IMR-90 (cell line): ENCODE measurements around the gene CCT7. TPM values are rescaled to one million over a fixed set of nuclear protein-coding genes. Genes with fewer than 3 reads are reported as not detected.

Experiments used
- ATAC-seq: fragments of 200-7000 bp; cut with Tn5 transposase; 2 replicates; pipeline ENCODE4 v1.9.1; 2020; ENCODE audit warnings: low read depth, mild to moderate bottlenecking, moderate library complexity
- BruUV-seq: library from RNA; stranded (reverse); fragments of 400-500 nt; replicated peaks from 2 replicates; lab custom pipeline; 2021; lab: Mats Ljungman, UMichigan
- CTCF ChIA-PET: fragments of 300-600 bp; formaldehyde crosslinking; extraction: SDS; loops from one replicate; lab custom pipeline; 2021; ENCODE audit warnings: antibody characterized with exemption; lab: Yijun Ruan, JAX
- POLR2A ChIA-PET: fragments of 300-600 bp; sonication (Branson Sonifier 250); formaldehyde crosslinking; loops from one replicate; lab custom pipeline; 2022; ENCODE audit warnings: antibody characterized with exemption; ENCODE audit not compliant: unreplicated experiment; lab: Charles Lee
- DNase-seq: peaks from one replicate; pipeline ENCODE4 v3.0.0; 2013
- H2AFZ ChIP-seq: replicated peaks from 2 replicates; pipeline ENCODE3; 2013; ENCODE audit warnings: low read length, mild to moderate bottlenecking; ENCODE audit not compliant: poor library complexity
- H2AK5ac ChIP-seq: 2 replicates; pipeline ENCODE4 v1.6.1; 2013; ENCODE audit warnings: low read depth, low read length, inconsistent platforms
- H2AK9ac ChIP-seq: replicated peaks from 2 replicates; pipeline ENCODE3; 2013; ENCODE audit warnings: mild to moderate bottlenecking, low read depth, low read length, moderate library complexity; ENCODE audit not compliant: poor library complexity
- H2BK120ac ChIP-seq: 2 replicates; pipeline ENCODE4 v1.6.1; 2013; ENCODE audit warnings: low read depth, low read length, inconsistent platforms
- H2BK15ac ChIP-seq: 3 replicates; pipeline ENCODE4 v1.6.1; 2013; ENCODE audit warnings: low read depth, low read length, inconsistent platforms
- H2BK20ac ChIP-seq: 2 replicates; pipeline ENCODE4 v1.6.1; 2013; ENCODE audit warnings: low read depth, mild to moderate bottlenecking, inconsistent platforms, low read length, moderate library complexity
- H2BK5ac ChIP-seq: 2 replicates; pipeline ENCODE4 v1.6.1; 2013; ENCODE audit warnings: mild to moderate bottlenecking, low read depth, low read length, inconsistent platforms; ENCODE audit not compliant: poor library complexity, severe bottlenecking
- H3K14ac ChIP-seq: replicated peaks from 2 replicates; pipeline ENCODE4 v1.6.1; 2013; ENCODE audit warnings: low read depth, low read length, inconsistent platforms
- H3K18ac ChIP-seq: 2 replicates; pipeline ENCODE4 v1.6.1; 2013; ENCODE audit warnings: low read depth, low read length, control low read depth
- H3K23ac ChIP-seq: 2 replicates; pipeline ENCODE4 v1.6.1; 2013; ENCODE audit warnings: low read depth, low read length, inconsistent platforms
- H3K27ac ChIP-seq: 2 replicates; pipeline ENCODE4 v1.5.1; 2013; ENCODE audit warnings: mild to moderate bottlenecking, control low read depth, low read length; ENCODE audit not compliant: insufficient read depth
- H3K27me3 ChIP-seq: 2 replicates; pipeline ENCODE4 v1.6.1; 2013; ENCODE audit warnings: low read length; ENCODE audit not compliant: control insufficient read depth, insufficient read depth
- H3K36me3 ChIP-seq: 2 replicates; pipeline ENCODE4 v1.6.1; 2013; ENCODE audit warnings: low read length, mixed read lengths; ENCODE audit not compliant: control insufficient read depth, insufficient read depth
- H3K4ac ChIP-seq: 2 replicates; pipeline ENCODE4 v1.6.1; 2013; ENCODE audit warnings: low read depth, low read length, inconsistent platforms
- H3K4me1 ChIP-seq: 2 replicates; pipeline ENCODE4 v1.6.1; 2013; ENCODE audit warnings: low read length, mixed read lengths; ENCODE audit not compliant: control insufficient read depth, insufficient read depth
- H3K4me2 ChIP-seq: 2 replicates; pipeline ENCODE4 v1.6.1; 2013; ENCODE audit warnings: low read depth, mild to moderate bottlenecking, control low read depth, low read length, moderate library complexity
- H3K4me3 ChIP-seq: 2 replicates; pipeline ENCODE4 v1.5.1; 2013; ENCODE audit warnings: low read depth, mild to moderate bottlenecking, control low read depth, low read length, moderate library complexity; ENCODE audit not compliant: insufficient read depth
- H3K56ac ChIP-seq: 2 replicates; pipeline ENCODE4 v1.6.1; 2013; ENCODE audit warnings: low read length, inconsistent platforms; ENCODE audit not compliant: insufficient read depth; ENCODE audit errors: extremely low read depth
- H3K79me1 ChIP-seq, 2 experiments: 2 replicates each; pipeline ENCODE4 v1.6.1; 2013; ENCODE audit warnings: low read length in 2 of 2, inconsistent platforms in 1 of 2, low read depth in 1 of 2
- H3K9ac ChIP-seq: 2 replicates; pipeline ENCODE4 v1.6.1; 2013; ENCODE audit warnings: low read depth, low read length, control low read depth
- H3K9me1 ChIP-seq: 2 replicates; pipeline ENCODE4 v1.6.1; 2013; ENCODE audit warnings: low read length, inconsistent platforms; ENCODE audit not compliant: insufficient read depth
- H3K9me3 ChIP-seq: 2 replicates; pipeline ENCODE4 v1.6.1; 2013; ENCODE audit warnings: low read length; ENCODE audit not compliant: control insufficient read depth, insufficient read depth
- H4K20me1 ChIP-seq: 2 replicates; pipeline ENCODE4 v1.6.1; 2013; ENCODE audit warnings: low read length, inconsistent platforms; ENCODE audit not compliant: insufficient read depth
- H4K5ac ChIP-seq: 2 replicates; pipeline ENCODE4 v1.6.1; 2013; ENCODE audit warnings: mild to moderate bottlenecking, low read depth, low read length, control low read depth
- H4K8ac ChIP-seq, 2 experiments: 2 replicates each; pipeline ENCODE4 v1.6.1; 2013; ENCODE audit warnings: low read depth in 2 of 2, low read length in 2 of 2, control low read depth in 1 of 2, inconsistent platforms in 1 of 2
- H4K91ac ChIP-seq: 2 replicates; pipeline ENCODE4 v1.6.1; 2013; ENCODE audit warnings: low read depth, low read length, inconsistent platforms; ENCODE audit not compliant: insufficient read depth
- BHLHE40 ChIP-seq: fragments of 150-350 bp; IDR thresholded peaks from 2 replicates; pipeline ENCODE4 v1.6.1; 2016; ENCODE audit warnings: mild to moderate bottlenecking, low read depth, low read length
- CHD1 ChIP-seq: IDR thresholded peaks from 2 replicates; pipeline ENCODE4 v1.6.1; 2012; ENCODE audit warnings: low read depth, low read length, improper control_type of control experiment
- MAFK ChIP-seq: IDR thresholded peaks from 2 replicates; pipeline ENCODE4 v1.6.1; 2012; ENCODE audit warnings: low read depth, low read length, improper control_type of control experiment
- MAZ ChIP-seq: IDR thresholded peaks from 2 replicates; pipeline ENCODE4 v1.6.1; 2012; ENCODE audit warnings: low read depth, mild to moderate bottlenecking, low read length, improper control_type of control experiment, moderate library complexity, borderline replicate concordance
- RAD21 ChIP-seq: IDR thresholded peaks from 2 replicates; pipeline ENCODE4 v1.6.1; 2012; ENCODE audit warnings: low read length, improper control_type of control experiment
- WGBS, 2 experiments: methylation state at CpG; one replicate each; pipeline versions ENCODE4 v1.1.5 to v1.1.7; 2013; ENCODE audit warnings: missing lambda C conversion rate in 2 of 2; ENCODE audit not compliant: insufficient read length in 1 of 2; ENCODE audit errors: extremely low coverage in 2 of 2; 5-methylcytosine and 5-hydroxymethylcytosine counted together
- dilution Hi-C: fragments of 300-500 bp; cut with HindIII; formaldehyde crosslinking; loops from one replicate; pipeline ENCODE4 v1.14.3; 2018; ENCODE audit warnings: low sequenced_read_pairs; ENCODE audit not compliant: unreplicated experiment
- in situ Hi-C: fragments of 300-500 bp; cut with MboI; formaldehyde crosslinking; loops from 3 replicates; pipeline ENCODE4 v1.14.3; 2019; ENCODE audit warnings: low sequenced_read_pairs, inconsistent platforms, mixed read lengths
- intact Hi-C: fragments of 100-400 bp; cut with micrococcal nuclease; formaldehyde crosslinking; loops from 2 replicates; pipeline ENCODE4 v1.10.0; 2022
- polyA plus RNA-seq, 3 experiments: library from polyadenylated mRNA; depleted of rRNA; stranded (reverse); fragments of >200 nt; gene quantifications; 2 replicates each; pipeline ENCODE4 v1.2.3, GENCODE V29; 2012; ENCODE audit warnings: low replicate concordance in 1 of 3
- total RNA-seq: library from RNA; depleted of rRNA; stranded (reverse); fragments of >200 nt; gene quantifications from 2 replicates; pipeline ENCODE4 v1.2.3, GENCODE V29; 2012

The CCT7 gene
- total and polyA plus RNA-seq, 2 of the 4 experiments (the other 2 are of a cell fraction): 321 to 575 TPM

DNA sequence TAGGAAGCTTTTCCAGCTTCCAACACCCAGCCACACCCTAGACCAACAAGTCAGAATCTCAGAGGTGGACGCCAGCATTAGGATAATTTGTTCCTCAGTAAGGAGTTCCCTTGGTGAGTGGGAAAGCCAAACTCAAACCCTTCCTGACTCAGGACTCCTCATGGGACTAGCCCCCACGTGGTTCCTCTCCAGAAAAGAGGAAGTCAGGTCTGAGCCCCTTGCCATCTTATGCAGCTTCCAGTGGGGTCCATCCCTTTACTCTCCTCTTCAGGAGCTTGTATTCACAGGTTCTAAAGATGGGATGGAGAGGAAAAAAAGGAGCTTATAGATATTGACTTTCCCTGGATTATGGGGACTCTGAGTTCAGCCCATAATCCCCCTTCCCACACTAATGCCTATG is 46.6 kb upstream of the CCT7 start:
- no peak overlapping the region for H2BK5ac ChIP-seq
- H3K14ac ChIP-seq: no peak overlapping the region
- no peaks in the 10 kb centered on the region for H3K79me1 ChIP-seq
- WGBS, 2 experiments: no CpG with 5 or more reads among the region's 2 CpGs
- no peak overlapping the region for H3K9ac ChIP-seq
- peaks cover 64% of the 10 kb centered on the region for H3K27me3 ChIP-seq
- CTCF ChIA-PET: interaction anchor here (0.5 to 2.3 kb wide), 2 partner anchors 10 to 24 kb away, joined by 6 to 10 read pairs; no protein-coding TSS in a partner anchor
- DNase-seq: no peak
- H3K18ac ChIP-seq: no peak overlapping the region
- no peak overlapping the region for H2BK120ac ChIP-seq
- H3K27ac ChIP-seq: no peak overlapping the region
- H3K4ac ChIP-seq: no peak overlapping the region
- no peak overlapping the region for H3K4me3 ChIP-seq
- in situ Hi-C loops: no loop called here
- H3K4me2 ChIP-seq: no peak overlapping the region
- ATAC-seq: no peak
- no peak overlapping the region for H4K5ac ChIP-seq
- H3K9me1 ChIP-seq: no peaks in the 10 kb centered on the region
- no peak overlapping the region for H4K91ac ChIP-seq
- no peaks in the 10 kb centered on the region for H3K36me3 ChIP-seq
- no peaks in the 10 kb centered on the region for H3K4me1 ChIP-seq
- H2AFZ ChIP-seq: no peak overlapping the region
- H2BK20ac ChIP-seq: no peak overlapping the region
- intact Hi-C loops: no loop called here
- H3K23ac ChIP-seq: no peak overlapping the region
- dilution Hi-C loops: no loop called here
- no peaks in the 10 kb centered on the region for H4K20me1 ChIP-seq
- no peak overlapping the region for H4K8ac ChIP-seq
- POLR2A ChIA-PET: no interaction called here
- no peak overlapping the region for H2AK9ac ChIP-seq
- peaks cover 4% of the 10 kb centered on the region for H3K9me3 ChIP-seq
- TF ChIP-seq MAZ (no peak), RAD21 (no peak), CHD1 (no peak), MAFK (no peak), BHLHE40 (no peak)
- H2AK5ac ChIP-seq: no peak overlapping the region
- H2BK15ac ChIP-seq: no peak overlapping the region
- H3K56ac ChIP-seq: no peak overlapping the region
- BruUV-seq: no TSS peak
